GM21786 (cell line): ENCODE measurements around the gene AQP6.

ENCODE experiments used
- ATAC-seq: cut with Tn5 transposase; IDR thresholded peaks from one replicate; pipeline ENCODE4 v1.9.1; 2021; ENCODE audit not compliant: unreplicated experiment

Gene AQP6, protein sequence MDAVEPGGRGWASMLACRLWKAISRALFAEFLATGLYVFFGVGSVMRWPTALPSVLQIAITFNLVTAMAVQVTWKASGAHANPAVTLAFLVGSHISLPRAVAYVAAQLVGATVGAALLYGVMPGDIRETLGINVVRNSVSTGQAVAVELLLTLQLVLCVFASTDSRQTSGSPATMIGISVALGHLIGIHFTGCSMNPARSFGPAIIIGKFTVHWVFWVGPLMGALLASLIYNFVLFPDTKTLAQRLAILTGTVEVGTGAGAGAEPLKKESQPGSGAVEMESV

DNA sequence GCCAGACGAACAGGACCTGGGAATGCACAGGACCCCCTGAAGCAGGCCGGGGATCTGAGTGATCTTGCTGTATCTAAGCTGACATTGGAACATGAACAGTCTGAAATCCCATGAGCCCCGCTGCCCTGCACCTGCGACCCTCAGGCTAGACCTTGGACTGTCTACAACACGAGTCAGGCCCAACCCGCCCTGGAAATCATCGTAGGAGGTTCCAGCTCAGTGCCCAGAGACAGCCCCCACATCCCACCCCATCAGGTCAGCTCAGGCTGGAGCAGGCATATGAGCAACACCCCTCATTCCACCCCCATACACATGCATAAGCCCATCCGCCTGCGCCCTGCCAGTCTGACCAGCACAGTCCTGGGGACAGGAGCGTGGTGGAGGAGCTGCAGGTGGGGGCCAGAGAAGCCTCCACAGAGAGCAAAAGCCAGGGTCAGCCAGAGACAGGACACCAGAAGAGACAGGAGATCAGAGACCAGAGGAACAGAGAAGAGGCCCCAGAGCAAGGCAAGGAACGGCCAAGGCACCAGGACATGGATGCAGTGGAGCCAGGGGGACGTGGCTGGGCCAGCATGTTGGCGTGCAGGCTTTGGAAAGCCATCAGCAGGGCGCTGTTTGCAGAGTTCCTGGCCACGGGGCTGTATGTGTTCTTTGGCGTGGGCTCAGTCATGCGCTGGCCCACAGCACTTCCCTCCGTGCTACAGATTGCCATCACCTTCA lies at the start of gene AQP6:
AQP6 (plus strand) TSS at position 307 of the 720 bp plus-strand sequence; CDS start at position 534, 227 bp downstream.
- ATAC-seq: no peak

DNA sequence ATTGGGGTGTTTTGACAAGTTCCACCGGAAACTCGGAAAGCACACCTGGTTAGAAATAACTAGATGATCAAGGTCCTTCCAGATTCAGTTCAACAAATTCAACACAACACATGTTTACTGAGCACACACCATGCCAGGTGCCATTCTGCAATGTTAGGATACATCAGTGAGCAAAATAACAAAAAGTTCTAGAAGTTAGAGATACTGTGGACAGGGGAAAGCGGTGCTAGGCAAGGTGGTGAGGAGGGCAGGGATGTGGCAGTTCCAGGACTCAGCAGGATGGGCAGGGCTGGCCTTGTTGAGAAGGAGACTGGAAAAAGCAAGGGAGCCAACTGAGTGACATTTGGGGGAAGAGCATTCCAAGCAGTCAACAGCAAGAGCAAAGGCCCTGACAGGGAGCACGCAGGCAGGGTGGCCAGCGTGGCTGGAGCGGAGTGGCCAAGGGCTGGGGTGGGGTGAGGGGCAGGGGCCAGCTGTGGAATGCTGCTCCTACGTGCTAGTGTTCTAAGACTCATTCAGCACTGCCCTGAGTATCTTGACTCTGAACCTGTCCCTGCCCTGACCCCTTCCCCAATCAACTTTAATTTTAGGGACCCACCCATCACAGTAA lies 49.6 kb upstream of the AQP6 start:
- no peak for ATAC-seq

DNA sequence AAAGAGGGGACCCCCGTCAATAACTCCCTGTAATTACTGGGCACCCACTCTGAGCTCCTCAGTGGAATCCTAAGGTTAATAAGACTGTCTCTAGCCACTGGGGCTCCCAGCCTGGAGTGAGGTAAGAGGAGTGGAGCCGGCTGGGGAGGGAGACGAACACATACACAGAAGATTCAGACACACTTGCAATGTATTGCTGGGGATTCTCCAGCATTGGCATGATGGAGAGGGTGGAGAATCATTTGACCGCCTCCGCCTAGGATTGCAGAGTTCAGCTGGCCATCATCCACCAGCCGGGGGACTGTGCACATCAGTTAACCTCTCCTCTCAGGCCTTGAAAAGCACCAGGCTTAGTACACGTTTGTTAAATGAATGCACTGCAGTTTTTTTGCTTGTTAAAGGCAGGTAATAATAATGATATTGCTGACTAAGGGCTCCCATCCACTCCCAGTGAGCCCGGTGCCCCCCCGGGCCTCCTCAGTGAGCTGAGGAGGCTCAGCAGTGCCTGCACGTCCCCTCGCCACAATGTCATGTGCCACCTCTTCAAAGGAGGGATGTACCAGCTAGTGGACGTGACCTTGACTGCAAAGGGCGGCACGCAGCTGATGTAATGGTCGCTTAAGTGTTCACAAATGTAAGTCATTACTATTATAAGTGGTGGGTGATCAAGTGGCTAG lies 48.7 kb upstream of the AQP6 start:
- ATAC-seq: no peak

DNA sequence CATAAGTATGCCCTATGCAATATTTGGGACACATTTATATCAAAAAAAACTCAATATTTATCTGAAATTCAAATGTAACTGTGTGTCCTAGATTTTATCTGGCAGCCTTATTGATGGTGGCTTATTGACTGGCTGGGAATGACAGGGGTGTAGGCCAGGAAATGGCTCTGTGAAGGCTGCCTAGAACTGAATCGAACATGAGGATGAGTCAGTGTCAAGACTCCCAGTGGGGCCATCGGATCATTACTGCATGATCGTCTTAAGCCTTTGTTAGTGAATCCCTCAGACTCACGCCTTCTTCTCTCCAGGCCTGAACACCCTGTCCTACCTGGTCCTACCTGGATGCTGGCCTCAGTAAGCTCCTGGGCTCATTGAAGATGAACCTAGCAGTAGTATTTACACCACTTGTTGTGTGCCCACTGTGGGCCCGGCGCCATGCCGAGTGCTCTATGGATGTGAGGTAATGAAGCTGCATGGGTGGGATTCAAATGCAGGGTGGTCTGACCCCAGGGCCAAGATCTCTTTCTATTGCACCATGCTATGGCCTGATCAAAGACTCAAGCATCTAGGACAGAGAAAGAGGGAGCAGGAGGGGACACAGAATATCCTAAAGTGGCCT lies 48.0 kb upstream of the AQP6 start:
- no peak for ATAC-seq

DNA sequence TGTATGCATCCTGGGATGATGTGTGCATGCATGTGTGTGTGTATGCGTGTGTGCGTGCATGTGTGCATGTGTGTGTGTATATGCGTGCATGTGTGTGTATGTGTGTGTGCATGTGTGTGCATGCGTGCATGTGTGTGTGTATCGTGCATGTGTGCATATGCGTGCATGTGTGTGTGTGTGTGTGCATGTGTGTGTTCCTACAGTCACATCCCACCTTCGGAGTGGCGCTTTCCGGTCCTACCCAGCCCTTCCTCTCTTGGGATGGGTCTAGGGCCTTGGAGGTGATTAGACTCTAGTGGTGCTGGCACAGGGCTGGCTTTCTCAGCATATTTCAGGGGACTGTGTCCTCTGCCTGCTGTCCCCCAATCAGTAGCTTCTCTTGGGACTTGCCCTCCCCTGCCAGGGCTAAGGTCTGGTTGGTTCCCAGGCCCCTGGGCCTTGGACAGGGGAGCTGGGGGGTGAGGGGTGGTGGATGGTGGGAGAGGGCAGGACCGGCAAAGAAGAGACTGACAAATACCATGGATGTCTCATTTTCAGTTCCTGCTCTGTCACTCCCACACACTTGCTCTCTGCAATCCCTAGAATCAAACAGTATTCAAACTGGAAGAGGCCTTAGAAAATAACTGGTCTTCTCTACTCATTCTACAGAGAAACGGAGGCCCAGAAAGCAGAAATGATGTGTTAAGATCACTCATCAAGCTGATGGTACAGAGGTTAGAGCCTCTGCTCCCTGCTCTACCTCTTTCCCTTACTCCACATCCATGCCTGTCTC lies 47.1 kb upstream of the AQP6 start:
- ATAC-seq: no peak

DNA sequence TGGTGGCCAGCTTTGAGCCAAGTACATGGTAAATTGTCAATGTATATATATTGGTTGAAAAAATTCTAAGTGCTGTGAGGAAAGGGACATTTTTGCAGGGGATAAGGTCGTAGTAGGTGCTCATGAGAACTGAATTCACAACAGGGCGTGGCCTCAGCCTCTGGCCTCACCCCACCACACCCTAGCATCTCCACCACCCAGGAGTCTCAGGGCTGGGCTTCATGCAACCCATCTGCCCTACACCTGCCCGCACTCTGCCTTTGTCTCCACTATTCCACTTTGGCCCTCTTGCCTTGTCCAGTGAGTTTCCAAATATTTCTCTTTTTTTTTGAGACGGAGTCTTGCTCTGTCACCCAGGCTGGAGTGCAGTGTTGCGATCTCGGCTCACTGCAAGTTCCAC lies 44.3 kb upstream of the AQP6 start:
- no peak for ATAC-seq

DNA sequence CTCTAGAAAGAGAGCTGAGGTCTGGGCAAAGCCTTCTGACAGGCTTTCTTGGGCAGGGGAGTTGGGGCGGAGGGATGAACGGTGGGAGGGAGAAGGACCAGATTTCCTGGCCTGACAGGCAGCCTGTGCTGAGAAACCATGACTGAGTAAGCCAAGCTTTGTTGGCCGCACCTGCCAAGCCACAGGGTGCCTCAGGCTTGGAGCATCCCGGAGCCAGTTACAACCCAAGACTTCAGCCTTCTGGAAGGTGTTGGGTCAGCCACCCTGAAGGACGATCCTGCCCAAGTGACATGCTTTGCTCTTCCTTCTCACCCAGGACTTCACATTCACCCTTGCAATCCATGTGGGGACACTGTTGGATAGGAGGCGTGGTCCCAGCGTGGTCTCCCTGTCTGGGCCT lies 43.2 kb upstream of the AQP6 start:
- no peak for ATAC-seq

DNA sequence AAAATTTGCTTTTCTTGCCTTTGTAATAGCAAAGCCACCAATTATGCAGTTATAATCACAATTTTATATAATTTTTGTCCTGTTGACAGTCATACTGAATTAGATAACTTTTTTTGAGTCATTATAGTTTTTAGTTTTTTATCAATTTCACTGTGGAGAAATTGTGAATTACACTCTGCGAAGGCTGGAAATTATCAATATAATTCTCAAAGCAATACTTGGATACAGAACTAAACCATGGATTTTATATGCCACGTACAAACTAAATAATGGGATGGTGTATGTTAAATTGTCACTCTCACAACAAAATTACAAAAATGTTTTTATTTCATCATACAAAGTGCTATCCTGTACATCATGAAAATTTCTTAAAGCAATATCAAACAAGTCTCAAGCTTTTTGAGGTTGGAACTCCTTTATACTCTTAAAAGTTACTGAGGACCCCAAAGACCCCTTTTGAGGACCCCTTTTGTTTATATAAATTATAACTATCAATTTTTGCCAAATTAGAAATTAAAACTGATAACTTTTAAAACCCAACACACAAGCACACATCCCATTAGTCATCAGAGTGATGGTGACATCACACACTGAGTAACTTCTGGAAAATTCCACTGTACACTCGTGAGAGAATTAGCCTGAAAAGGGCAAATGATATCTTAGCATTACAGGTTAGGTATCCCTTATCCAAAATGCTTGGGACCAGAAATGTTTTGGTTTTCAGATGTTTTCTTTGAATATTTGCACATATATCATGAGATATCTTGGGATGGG lies 42.0 kb upstream of the AQP6 start:
- no peak for ATAC-seq

DNA sequence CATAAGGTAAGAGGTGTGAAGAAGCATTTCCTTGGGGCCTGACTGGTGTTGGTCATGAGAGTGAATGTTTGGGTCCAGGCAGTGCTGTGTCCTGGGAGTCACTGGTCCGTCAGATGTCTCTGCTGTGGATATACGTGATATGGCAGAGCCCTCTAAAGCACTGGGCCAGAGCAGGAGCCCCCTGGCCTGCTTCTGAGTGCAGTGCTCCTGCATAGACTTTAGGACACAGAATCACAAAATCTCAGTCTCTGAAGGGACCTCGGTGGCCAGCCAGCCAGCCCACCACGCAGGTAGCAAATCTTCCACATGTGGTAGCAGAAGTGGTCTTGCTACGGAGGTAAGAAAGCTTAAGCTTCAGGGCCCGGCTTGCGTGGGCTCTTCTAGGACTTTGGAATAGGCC lies 40.7 kb upstream of the AQP6 start:
- ATAC-seq: no peak

DNA sequence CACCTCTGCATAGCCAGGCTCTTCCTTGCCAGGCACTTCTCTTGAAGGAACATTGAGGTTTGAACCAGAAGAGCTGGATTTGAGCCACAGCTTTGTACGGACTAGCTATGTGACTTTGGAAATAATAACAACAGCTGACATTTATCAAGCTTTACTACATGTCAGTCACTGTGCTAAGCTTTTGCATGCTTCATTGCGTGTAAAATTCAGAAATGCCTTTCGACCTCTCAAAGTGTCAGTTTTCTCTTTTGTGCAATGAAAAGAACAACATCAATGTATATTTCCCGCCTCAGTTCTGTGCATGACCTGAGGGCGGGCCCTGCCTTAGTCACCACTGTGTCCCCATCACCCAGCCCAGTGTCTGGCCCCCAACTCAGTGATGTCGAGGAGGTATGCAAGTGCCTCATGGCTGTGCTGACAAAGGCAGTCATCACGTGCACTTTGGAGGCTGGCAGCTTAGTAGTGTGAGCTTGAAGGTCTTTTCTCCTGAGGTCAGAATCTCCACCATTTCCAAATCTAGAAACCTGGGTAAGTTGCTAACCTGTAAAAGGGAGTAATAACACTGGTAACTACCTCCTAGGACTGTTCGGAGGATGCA lies 40.1 kb upstream of the AQP6 start:
- ATAC-seq: no peak

DNA sequence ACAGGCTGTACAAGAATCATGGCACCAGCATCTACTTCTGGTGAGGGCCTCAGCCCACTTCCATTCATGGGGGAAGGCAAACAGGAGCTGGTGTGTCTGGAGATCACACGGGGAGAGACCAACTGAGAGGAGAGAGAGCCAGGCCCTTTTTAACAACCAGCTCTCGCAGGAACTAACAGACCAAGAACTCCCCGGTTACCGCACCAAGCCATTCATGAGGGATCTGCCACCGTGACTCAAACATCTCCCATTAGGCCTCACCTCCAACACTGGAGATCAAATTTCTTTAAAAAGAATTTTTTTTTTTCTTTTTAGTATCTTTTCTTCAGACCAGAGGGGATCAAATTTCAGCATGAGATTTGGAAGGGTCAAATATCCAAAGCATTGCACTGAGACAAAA lies 39.0 kb upstream of the AQP6 start:
- no peak for ATAC-seq

DNA sequence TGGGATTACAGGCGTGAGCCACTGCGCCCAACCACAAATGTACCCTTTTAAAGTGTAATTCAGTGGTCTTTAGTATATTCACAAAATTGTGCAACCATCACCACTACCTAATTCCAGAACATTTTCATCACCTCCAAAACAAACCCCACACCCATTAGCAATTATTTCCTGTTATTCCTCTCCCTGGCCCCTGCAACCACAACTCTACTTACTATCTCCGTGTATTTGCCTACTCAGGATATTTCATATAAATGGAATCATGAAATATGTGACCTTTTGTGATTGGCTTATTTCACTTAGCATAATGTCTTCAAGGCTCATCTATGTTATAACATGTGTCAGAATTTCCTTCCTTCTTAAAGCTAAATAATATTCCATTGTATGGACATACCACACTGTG lies 38.2 kb upstream of the AQP6 start:
- no peak for ATAC-seq

DNA sequence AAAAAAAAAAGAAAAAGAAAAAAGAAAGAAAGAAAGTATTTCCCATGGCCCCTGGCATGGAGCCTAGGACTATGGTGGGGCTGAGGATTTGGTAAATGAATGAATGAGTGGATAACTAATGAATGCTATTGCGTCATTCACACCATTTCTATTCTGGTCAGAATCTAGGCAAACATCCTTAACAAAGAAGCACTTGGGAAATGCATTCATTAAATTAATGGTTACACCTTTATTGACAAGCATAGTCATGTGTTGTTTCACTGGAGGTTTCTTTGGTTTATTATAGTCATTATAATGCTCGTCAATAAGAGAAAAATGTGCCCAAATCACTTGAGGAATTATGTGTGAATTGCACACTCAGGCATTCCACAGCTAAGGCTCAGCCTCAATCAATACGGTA lies 35.8 kb upstream of the AQP6 start:
- ATAC-seq: no peak

DNA sequence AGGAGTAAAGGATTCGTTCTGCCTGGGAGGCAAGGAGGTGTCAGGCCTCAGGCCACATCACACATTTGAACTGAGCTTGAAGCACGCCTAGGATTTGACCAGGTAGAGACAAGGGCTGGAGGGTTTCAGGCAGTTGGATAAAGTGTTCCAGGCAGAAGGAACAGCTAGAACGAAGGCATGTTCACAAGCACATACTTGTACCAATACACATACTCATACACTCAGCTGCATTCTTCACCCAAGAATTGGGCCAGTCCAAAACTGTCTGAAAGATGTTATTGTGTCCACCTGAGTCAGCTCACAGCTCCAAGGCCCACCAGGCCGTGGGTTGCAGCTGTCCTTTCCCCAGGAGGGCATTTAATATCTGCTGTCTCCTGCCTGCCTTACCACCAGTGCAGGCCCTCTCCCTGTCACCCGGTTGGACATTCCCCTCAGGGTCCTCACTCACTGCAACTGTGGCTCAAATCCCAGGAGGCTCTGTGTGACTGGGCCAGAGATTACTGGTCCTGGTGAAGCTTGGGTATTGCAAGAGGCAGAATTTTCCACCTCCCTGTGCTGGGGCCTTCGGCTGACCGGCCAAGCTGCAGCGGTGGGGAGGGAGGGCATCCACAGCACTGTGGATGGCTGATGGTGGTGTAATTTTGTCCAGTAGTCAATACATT lies 35.0 kb upstream of the AQP6 start:
- no peak for ATAC-seq

DNA sequence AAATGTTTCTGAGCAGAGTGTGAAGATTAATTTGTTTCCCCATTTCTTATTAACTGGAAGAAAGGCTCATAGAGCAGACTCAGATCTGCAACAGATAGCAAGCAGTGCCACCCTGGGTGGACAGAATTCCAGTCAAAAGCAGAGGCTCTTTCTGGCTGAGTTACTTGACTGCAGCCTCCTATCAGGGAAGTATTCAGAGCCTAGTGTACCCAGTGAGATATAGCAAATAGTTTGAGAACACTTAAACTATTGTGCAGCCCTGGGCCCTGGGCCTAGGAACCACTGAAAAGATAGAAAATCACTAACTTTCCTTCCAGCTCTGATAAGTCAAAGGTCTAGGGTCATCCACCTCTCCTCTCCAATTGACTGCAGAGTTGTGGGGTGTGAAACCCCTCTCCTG lies 33.4 kb upstream of the AQP6 start:
- no peak for ATAC-seq

DNA sequence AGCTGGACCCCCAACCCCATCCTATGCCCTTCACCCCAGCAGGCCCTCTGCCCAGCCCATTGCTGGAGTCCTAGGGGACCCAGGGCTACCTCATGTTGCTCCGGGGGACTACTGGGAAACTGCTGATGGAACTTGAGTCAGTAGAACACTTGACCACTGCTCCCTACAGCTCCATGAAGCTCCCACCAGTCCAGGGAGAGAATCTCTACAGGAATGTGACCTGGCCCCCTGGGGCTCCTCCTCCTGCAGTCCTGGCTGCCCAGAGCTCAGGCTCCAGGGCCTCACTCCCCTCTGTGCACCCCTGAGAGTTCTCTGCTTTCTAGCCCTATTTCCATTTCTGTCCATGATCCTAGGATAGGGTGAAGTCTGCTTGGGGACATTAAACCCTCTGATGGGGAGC lies 33.0 kb upstream of the AQP6 start:
- ATAC-seq: no peak

DNA sequence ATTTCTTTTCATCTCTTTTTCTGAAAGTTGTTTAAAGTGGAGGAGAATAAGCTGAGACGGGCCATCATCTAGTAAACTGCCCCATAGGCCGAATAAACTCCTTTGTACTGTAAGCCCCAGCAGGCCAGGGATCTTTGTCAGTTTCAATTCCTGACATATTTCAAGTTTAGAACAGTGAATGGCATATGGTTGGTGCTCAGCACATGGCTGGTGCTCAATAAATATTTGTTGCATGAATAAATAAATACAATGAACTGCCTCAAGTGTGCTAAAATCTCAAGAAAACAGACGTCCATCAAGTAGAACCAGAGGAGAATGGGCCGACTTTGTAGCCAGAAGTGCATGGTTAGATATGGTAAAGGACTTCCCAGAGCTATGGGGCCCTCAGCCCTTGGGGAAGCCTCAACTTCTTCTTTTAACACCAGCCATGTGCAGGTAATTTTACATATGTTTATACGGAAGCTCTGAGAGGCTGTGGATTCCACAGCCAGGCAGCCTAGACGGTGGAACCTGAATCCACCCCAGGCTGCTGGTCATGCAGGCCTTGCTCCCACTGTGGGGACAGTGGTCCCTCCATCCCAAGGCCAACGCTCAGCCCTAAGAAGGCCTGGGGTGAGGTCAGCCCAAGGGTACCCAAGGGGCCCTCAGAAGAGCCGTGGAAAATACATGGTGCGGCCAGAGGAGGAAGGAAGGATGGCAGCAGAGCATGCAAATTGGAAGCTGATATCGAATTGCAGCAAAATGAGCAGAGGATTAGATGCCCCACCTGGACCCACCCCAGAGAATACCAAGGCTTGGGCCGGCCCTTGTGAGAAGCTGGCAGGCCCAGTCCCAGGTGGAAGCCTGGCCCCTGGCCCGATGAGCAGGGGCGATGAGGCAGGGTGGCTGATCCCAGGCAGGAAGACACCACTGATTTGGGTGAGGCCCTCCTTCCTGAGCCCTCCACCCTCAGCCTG lies 30.9 kb upstream of the AQP6 start:
- ATAC-seq: no peak

DNA sequence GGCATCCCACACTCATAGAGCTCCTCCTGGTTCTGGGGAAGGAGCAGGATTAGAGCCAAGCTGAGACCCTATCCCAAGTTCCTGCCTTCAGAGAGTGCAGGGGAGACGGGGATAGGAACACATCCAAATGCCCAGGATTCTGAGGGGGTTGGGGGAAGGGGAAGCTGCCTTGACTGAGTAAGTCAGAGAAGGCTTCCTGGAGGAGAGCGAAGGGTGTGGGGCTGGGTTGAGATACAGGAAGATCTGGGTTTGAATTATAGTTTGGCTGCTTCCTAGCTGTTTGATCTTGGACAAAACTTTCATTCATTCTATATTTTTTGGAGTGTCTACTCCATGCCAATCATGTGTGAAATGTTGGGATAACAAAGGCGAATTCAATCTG lies 30.2 kb upstream of the AQP6 start:
- ATAC-seq: no peak
